GM10248 (cell line): ENCODE results near the gene TSPAN5.

Experiments used
- CTCF ChIA-PET: fragments of 300-600 bp; sonication (Branson Sonifier 250); formaldehyde crosslinking; extraction: SDS; loops from one replicate; lab custom pipeline; 2021; ENCODE audit warnings: antibody characterized with exemption; lab: Yijun Ruan, JAX
- POLR2A ChIA-PET: fragments of 350-650 bp; sonication (Branson Sonifier 250); formaldehyde crosslinking; extraction: SDS; loops from one replicate; lab custom pipeline; 2020; ENCODE audit warnings: antibody characterized with exemption; lab: Yijun Ruan, JAX
- DNase-seq: peaks from one replicate; pipeline ENCODE4 v3.0.0; 2012; ENCODE audit errors: extremely low spot score
- TF ChIP-seq, protein P1 (sequence below): IDR thresholded peaks from 2 replicates; pipeline ENCODE4 v1.5.1; 2012; ENCODE audit warnings: mild to moderate bottlenecking, low read depth; ENCODE audit errors: extremely low read depth, missing control alignments, control extremely low read depth

Gene TSPAN5

DNA sequence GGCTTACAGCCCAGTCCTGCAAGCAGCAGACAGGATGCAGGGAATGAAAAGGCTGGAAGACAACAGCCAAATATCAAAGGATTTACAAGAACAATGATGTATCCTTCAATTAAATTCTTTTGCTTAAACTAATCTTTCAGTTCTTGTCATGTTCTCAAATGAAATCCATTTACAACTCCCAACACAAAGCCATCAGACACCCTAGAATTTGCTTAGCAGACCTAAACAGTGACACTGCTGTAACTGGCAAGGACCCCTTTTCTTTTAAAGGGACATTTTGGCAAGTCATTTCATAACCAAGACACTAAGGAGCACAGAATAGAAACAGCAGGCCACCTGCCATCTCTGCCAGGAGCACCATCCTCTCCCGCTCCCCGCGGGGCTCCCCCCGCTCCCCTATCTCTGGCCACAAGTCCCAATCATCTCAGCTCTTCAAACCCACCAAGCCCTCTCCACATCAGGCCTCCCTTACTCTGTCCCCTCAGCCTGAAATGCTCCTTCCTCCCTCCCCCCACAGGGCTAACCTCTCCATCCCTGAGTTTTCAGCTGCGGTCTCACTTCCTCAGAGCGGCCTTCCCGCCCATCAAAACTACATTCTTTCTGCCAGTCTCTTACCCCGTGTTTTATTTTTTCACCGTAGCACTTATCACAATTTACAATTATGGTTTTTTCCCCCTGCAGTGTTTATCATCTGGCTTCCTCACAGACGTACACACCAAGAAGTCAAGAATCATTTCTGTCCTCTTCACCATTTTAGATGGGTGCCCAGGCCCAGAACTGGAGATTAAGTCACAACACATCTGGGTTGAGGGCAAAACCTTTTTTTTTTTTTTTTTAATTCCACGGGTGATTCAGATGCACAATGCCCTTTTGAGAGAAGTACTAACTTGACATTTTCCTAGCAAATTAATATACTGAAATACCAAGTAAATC, 45.8 kb downstream of the TSPAN5 start:
- ChIA-PET CTCF (no interaction called here), POLR2A (no interaction called here)
- DNase-seq = no peak
- TF ChIP-seq, protein P1, sequence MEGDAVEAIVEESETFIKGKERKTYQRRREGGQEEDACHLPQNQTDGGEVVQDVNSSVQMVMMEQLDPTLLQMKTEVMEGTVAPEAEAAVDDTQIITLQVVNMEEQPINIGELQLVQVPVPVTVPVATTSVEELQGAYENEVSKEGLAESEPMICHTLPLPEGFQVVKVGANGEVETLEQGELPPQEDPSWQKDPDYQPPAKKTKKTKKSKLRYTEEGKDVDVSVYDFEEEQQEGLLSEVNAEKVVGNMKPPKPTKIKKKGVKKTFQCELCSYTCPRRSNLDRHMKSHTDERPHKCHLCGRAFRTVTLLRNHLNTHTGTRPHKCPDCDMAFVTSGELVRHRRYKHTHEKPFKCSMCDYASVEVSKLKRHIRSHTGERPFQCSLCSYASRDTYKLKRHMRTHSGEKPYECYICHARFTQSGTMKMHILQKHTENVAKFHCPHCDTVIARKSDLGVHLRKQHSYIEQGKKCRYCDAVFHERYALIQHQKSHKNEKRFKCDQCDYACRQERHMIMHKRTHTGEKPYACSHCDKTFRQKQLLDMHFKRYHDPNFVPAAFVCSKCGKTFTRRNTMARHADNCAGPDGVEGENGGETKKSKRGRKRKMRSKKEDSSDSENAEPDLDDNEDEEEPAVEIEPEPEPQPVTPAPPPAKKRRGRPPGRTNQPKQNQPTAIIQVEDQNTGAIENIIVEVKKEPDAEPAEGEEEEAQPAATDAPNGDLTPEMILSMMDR = no peak

DNA sequence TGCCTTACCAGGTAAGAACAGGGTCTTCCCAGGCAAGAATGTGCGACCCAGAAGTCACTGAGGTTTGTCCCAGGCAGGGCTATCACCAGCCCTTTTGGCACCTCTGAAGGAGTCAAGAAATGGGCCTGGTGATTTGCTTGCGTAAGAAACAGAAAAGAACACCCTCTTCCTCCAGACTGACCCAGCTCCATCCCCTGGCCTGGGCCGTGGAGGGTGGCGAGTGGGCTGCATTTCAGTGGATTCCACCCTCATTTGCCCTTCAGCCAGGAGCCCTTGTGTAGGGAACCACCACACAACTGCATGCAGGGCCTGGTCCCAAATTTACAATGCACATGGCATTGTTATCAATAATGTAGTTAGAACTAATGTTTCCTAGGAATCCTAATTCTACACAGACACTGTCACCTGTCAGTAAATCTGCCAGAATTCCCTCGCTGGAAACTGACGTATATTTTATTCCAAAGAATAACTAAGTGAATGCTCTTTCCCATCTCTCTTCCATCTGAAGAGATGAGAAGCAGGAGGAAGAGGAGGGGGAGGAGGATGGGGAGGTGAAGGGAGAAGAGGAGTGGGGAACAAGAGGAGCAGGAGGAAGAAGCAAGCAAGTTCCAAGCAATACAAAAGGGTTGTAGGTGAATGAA, 46.6 kb downstream of the TSPAN5 start:
- DNase-seq = no peak
- CTCF ChIA-PET = no interaction called here
- TF ChIP-seq, protein P1 = no peak
- POLR2A ChIA-PET = no interaction called here

DNA sequence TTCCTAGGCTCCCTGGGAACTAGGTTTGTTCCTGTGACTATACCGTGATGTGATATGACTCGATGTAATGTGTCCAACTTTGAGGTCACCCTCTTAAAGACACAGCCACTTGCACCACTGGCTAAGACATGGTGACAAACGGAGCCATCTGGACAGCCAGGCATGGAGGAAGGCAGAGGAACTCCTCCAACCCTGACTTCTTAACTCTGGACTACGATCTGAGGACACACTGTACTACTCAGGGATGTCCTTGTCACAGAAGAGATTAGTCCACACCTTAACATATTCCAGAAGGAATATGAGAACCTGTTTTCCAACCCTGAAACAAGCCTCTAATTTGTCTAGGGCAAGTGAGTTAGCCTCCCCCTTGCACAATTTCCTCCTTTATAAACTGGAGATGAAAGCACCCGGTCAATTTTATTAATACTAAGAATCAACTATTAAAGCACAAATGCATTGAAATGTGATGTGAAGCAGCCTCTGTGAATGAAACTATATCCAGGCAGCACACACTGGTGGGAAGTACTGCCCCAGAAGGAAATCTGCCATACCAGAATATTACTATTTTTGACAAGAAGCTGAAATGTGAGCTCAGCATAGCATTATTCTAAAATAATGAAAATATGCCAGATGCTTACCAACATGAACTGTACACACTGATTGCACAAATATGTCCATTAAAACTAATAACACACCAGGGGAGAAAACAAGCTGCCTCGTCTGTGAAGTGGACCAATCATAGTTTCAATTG, 47.3 kb downstream of the TSPAN5 start:
- ChIA-PET CTCF (no interaction called here), POLR2A (no interaction called here)
- no peak for DNase-seq

DNA sequence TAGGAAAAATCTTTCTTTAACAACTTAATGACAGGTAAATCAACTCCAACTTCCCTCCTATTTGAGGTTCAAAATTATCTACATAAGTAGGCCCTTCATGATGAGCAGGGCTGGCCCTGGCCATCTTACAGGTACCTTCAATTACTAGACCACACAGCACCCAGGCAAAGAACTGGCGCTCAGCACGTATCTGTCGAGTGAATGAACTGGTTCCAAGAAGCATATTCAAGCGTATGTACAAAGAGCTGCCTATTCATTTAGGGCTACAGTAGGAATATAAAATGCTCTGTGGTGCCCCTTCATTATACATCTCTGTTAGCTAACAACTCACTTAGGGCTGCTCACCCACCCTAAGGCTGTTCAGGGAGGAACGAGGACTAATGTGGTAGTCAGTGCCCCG, 48.0 kb downstream of the TSPAN5 start:
- CTCF ChIA-PET = interaction anchor here (0.9 to 1.7 kb wide), 2 partner anchors 9 to 10 kb away, joined by 3 to 4 read pairs; no protein-coding TSS in a partner anchor
- POLR2A ChIA-PET = no interaction called here

More for the DNA sequence above, 47.3 kb downstream of the TSPAN5 start:
- TF ChIP-seq, protein P1 = no peak

DNA sequence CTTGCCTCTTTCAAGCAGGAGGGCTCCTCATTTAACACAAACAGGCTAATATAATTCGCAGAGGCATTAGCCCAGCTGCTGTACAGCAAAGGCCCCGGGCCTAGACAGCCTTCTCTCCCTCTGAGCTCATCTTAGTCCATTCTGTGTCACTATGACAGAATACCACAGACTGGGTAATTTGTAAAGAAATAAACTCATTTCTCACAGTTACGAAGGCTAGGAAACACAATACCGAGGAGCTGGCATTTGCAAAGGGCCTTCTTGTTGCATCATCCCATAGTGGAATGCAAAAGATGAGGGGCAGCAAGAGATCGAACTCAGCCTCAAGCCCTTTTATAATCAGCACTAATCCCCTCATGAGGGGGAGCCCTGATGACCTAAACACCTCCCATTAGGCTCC, 48.5 kb downstream of the TSPAN5 start:
- DNase-seq = no peak
- TF ChIP-seq, protein P1 = no peak
- ChIA-PET CTCF (interaction anchor here (0.9 to 1.7 kb wide), 3 partner anchors 9 to 13 kb away, joined by 3 to 4 read pairs (median 3); no protein-coding TSS in a partner anchor), POLR2A (no interaction called here)

More for the DNA sequence above, 48.0 kb downstream of the TSPAN5 start:
- TF ChIP-seq, protein P1 = no peak
- DNase-seq = no peak

DNA sequence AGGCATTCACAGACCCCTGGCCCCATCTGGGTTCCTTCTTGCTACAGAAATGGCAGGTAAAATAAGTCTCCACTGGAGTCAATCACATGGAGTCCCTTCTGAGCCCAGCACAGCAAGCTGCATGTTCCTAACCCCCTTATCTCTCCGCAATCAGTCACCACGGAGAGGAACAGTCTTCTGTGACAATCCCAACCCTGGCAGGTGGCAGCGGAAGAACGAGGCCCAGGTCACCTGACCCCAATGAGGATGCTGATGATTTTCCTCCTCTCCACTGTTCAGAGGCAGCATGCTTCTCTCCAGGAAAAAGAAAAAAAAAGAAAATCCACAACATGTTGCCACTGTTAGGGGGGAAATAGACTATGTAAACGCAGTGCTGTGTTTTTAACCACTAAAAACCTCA, 50.1 kb downstream of the TSPAN5 start:
- ChIA-PET CTCF (no interaction called here), POLR2A (no interaction called here)
- TF ChIP-seq, protein P1 = no peak
- no peak for DNase-seq
